GM18505 (cell line): Measurements from ENCODE around the gene NFYC.
"Not testable (repeated sequence)": the region's sequence is repeated elsewhere in the genome, so short reads cannot be mapped to it uniquely, and the experiment has no call there.

Experiments
- ATAC-seq: cut with Tn5 transposase; IDR thresholded peaks from one replicate; pipeline ENCODE4 v1.9.1; 2021; ENCODE audit not compliant: unreplicated experiment
- POLR2A ChIP-seq: IDR thresholded peaks from 4 replicates; pipeline ENCODE4 v1.6.1; 2011; ENCODE audit warnings: borderline replicate concordance; ENCODE audit not compliant: insufficient read depth, insufficient read length; ENCODE audit errors: extremely low read depth

The NFYC gene

GRCh38 chr1:40717955-40718354 lies 26.5 kb downstream of the NFYC start:
- no peak for TF ChIP-seq POLR2A
- no peak for ATAC-seq

- no peak for TF ChIP-seq POLR2A
These were observed 29.0 kb downstream of the NFYC start for GRCh38 chr1:40720493-40720892.

GRCh38 chr1:40722622-40723021 lies 31.1 kb downstream of the NFYC start:
- no peak for ATAC-seq
- TF ChIP-seq POLR2A = no peak

More at GRCh38 chr1:40720493-40720892, 29.0 kb downstream of the NFYC start:
- no peak for ATAC-seq

GRCh38 chr1:40723196-40723955 lies 31.9 kb downstream of the NFYC start:
- no peak for TF ChIP-seq POLR2A
- no peak for ATAC-seq

DNA sequence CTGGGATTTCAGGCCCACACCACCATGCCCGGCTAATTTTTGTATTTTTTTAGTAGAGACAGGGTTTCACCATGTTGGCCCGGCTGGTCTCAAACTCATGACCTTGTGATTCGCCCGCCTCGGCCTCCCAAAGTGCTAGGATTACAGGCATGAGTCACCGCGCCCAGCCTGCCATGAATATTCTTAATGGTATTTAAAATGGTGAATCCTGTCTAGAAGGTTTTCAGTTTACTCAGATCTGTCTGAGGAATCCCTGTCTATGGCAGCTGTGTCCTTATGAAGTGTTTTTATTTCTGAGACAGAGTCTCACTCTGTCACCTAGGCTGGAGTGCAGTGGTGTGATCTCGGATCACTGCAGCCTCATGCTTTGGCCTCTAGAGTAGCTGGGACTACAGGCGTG lies 36.2 kb downstream of the NFYC start:
- not testable (repeated sequence) for ATAC-seq

DNA sequence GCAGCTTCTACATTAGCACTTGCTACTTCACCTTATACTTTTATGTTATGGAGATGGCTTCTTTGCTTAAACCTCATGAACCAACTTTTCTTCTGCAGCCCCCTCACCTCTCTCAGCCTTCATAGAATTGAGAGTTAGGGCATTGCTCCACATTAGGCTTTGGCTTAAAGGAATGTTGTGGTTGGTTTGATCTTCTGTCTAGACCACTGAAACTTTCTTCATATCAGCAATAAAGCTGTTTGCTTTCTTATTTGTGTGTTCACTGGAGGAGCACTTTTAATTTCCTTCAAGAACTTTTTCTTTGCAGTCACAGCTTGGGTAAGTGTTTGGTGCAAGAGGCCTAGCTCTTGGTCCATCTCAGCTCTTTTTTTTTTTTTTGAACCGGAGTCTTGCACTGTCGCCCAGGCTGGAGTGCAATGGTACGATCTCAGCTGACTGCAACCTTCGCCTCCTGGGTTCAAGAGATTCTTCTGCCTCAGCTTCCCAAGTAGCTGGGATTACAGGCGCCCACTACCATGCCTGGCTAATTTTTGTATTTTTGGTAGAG lies 37.9 kb downstream of the NFYC start:
- not testable (repeated sequence) for ATAC-seq

DNA sequence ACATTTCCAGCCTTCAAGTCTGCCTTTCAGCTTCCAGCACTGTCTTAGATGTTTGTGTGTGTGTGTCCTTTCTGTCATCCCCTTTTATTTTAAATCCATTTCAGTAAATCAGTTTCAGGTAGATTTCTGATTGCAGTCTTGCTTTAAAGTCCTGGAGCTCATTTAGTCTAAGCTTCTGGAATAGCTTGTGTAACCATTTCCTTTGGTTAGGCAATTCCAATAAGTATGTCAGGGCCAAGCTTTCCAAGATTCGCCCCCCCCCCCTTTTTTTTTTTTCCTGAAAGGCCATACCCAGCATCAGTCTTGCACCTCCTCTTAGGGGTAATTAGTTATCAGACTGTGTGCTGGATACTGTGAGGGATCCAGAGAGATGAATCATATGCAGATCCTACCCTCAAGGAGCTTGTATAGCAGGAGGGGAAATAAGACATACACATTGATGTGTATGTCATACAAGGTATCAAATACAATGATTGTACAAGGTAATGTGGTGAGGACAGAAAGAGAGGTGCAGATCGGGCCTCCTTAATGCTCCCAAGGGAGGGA lies 41.3 kb downstream of the NFYC start:
- no peak for TF ChIP-seq POLR2A
- ATAC-seq = no peak

DNA sequence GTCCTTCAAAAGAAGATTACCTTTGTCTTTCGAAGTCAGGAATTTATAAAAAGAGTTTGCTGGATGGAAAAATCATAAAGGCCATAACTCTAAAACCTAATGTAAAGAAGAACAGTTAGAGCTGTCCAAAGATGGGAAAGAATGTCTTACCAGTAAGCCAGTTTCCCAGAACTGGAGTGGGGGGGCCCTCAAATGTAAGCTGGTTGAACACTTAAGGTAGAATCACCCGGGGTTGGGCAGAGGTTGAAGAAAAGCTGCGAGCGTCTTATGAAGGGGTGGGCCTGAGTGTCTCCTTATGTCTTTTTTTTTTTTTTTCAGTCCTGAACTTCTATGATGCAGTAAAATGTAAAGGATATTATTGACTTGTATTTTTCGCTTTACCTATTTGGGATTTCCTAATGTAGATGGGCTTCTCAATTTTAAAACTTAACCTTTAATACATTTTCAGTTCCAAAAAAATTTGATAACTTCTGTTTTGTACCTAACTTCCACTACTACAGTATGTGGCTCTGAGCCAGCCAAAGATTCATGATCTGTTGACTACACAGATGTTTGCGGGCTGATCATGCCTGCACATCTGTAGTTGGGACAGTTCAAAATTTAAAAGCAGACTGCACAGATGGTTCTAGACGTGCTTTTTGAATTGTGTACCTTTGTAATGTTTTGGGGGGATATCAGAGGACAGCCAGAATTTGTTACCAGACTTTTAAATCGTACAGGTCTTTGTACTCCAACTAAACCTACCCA lies 43.6 kb downstream of the NFYC start:
- TF ChIP-seq POLR2A = no peak
- no peak for ATAC-seq

DNA sequence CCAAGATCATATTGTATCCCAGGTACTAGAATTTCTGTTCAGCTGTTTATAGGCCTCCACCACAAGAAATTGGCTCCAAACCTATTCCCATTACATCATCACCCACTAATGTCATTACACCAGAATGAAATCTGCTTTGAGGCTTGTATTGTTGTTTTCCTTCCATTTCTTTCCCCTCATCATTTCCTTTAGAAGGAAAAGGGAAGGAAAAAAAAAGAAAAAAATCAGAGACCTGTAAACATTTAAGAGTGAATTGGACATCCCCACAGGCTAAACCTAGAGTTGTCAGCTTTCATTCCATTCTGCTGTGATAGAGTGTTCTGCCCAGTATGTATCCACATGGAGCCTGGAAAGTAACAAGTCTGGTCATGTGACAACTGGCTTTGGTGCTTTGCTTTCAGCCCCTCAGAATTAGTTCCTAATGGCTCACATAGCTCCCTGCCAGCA lies 44.6 kb downstream of the NFYC start:
- no peak for ATAC-seq
- TF ChIP-seq POLR2A = no peak

DNA sequence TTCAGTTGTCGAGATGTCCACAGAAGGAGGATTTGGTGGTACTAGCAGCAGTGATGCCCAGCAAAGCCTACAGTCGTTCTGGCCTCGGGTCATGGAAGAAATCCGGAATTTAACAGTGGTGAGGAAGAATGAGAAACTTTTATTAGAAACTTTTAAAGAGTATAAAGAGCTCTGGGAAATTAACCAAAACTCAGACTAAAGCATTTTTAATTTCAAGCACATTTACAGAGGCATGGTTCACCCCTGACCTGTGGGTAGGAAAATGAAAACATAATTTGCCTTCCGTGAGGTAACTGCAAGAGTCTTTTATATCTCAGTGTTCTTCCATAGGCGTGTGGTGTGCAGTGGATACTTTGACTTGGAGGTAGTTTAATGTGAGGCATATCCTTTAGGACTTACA lies 47.3 kb downstream of the NFYC start:
- no peak for TF ChIP-seq POLR2A
- ATAC-seq = no peak

DNA sequence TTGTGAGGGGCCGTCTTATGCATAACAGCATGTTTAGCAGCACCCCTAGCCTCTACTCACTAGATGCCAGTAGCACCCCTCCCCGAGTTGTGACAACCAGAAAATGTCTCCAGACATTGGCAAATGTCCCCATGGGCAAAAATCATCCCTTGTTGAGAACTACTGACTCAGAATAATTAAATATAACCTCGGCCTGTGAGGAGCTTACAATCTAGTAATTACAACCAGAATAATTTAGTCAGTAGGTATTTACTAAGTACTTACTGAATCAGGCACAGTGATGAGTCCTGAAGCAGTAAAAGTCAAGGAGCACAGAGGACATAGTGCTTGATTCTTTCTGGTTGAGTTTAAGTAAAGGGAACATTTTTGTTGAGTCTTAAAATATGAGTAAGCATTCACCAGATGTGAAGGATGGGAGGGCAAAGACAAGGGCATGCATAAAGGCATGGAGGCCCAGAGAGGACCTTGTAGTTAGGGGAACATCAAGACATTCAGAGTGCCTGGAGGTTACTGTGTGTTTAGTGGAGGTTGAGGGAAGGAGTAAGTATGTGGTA lies 48.0 kb downstream of the NFYC start:
- no peak for ATAC-seq
- TF ChIP-seq POLR2A = no peak

- ATAC-seq = no peak
- no peak for TF ChIP-seq POLR2A
These were observed 48.8 kb downstream of the NFYC start for GRCh38 chr1:40740039-40740996.
